HG03565 (cell line): ENCODE measurements around the gene TMEM52B.
"Not testable (repeated sequence)": the region's sequence is repeated elsewhere in the genome, so short reads cannot be mapped to it uniquely, and the experiment has no call there.

Source experiments
- ATAC-seq: cut with Tn5 transposase; IDR thresholded peaks from one replicate; pipeline ENCODE4 v1.9.1; 2021; ENCODE audit warnings: mild to moderate bottlenecking, moderate library complexity; ENCODE audit not compliant: unreplicated experiment

TMEM52B gene

DNA sequence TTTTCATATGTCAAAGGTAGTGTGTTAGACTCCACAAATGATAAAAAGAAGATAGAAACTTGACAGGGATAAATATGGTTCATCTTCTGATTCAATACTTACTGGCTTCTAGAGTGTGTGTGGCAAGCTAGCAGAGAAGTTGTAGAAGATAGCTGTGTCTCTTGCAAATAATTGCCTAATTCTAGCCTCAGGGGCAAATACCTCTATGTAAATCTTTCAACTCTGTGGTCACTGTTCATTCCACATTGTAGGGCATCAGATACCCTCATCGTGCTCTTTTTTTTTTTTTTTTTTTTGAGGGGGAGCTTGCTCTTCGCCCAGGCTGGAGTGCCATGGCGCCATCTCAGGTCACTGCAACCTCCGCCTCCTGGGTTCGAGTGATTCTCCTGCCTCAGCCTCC, 8.6 kb upstream of the TMEM52B start:
- ATAC-seq, result no peak

GRCh38 chr12:10171973-10172728, 6.7 kb upstream of the TMEM52B start, which contains the start of gene OLR1:
OLR1 (minus strand) TSS chr12:10172132; CDS start chr12:10172077, 55 bp downstream.
- ATAC-seq, result no peak

DNA sequence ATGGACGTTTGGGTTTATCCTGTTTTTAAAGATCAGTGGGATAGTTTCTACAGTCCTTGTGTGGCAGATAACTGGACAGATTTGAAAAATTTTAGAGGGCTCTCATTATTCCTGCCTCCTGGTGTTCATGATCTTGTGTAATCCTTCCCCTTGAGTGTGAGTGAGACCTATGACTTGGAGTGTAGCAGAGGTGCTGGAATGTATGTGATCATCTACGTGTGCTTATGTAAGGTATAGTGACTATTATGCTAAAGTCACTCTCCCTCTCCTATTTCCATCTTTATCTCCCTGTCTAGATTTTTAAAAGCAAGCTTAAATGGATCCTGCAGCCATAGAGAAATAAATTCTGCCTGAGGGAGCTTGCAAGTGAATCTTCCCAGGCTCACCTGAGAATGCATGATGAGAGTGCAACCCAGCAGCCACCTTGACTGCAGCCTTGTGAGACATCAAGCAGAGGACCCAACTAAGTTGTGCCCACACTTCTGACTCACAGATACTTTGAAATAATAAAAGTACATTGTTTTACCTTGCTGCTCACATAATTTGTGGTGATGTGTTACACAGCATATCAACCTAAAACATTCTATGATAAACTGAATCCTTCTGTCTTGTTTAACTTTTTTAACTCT, 3.7 kb upstream of the TMEM52B start:
- ATAC-seq, result no peak

DNA sequence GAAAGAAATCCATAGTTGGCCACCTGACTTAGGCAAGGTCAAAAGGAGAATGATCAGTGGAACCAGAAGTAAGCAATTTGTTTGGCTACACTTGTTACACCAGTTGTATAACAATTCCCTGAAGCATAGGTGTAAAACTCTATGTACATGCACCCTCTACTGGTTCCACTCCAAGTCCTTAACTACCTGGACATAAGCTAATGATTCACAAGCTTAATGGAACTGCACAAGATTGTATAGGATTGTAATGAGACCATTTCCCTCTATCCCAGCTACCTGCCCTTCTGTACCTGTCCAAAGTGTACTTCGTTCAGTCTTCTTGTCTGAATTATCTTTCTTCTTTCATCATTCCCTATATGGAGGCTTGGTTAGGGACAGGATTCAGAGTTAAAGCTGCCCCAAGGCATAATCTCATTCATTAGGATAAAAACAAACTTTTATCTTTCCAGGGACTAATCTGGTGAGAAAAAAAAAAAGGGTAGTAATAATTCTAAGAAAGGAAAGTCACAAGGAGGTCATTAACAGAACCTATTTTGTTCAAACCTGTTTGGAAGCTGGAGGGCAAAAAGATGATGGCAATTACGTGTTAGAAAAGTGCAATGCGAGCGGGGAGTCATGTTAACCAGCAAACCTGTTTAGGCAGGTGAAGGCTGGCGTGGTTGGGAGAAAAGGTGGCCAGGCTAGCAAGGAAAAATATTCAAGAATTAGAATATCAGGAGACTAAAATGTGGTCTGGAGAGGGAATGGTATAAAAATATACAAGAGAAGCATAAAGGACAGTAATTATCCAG, 2.8 kb upstream of the TMEM52B start:
- no peak for ATAC-seq

GRCh38 chr12:10179776-10180181, 947 bp downstream of the TMEM52B start:
- ATAC-seq, result no peak

GRCh38 chr12:10182354-10183049, 3.7 kb downstream of the TMEM52B start:
- no peak for ATAC-seq

DNA sequence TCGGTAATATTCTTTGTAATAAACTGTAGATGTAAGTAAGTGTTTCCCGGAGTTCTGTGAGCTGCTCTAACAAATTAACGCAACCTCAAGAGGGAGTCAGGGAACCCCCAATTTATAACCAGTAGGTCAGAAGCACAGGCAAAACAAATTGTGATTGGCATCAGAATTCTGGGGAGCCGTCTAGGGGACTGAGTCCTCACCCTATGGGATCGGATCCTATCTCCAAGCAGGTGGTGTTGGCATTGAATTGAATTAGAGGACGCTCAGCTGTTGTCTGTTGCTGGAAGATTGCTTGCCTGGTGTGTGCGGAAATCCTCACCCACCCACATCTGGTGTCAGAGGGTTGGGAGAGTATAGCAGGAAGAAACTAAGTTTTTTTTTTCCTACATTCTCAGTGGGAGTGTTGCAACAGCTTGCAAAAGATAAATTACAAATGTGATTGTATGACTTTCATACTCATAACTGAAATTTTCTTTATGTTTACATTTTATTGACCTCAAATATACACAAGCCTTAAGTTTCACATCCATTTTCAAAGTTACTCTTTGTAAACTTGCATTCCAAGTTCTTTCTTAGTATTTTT, 5.5 kb downstream of the TMEM52B start:
- ATAC-seq, result no peak

DNA sequence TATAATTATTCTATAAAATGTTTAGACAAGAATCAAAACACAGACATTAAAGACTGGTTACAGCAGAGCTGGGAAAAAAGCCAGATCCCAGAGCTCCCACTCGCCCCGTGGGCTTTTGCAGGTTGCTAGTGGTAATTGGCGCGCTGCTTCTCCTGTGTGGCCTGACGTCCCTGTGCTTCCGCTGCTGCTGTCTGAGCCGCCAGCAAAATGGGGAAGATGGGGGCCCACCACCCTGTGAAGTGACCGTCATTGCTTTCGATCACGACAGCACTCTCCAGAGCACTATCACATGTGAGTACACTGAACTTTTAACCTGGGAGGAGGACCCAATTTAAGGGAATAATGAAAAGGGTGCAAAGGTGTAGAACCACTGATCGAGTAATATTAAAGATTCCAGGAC, 7.5 kb downstream of the TMEM52B start:
- no peak for ATAC-seq

DNA sequence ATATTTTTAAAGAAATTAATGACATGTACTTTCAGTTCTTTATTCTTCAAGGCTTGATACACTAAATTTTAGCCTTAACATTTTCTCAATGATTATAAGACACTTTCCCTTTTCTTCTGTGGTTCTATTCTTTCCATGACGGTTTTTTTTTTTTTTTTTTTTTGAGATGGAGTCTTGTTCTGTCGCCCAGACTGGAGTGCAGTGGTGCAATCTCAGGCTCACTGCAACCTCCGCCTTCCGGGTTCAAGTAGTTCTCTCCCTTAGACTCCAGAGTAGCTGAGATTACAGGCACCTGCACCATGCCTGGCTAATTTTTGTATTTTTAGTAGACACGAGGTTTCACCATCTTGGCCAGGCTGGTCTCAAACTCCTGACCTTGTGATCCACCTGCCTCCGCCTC, 8.1 kb downstream of the TMEM52B start:
- not testable (repeated sequence) for ATAC-seq

DNA sequence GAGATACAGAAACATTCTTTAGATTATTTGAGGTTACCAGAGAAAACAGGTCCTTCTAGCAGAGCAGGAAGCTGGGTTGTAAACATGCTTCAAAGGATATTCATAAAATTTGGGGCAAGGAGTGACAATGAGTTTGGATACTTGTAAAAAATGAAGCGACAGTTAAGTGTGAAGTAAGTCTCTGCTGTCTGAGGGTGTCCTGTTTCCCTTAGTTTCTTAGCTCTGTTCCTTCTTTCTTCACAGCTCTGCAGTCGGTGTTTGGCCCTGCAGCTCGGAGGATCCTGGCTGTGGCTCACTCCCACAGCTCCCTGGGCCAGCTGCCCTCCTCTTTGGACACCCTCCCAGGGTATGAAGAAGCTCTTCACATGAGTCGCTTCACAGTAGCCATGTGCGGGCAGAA, 10.8 kb downstream of the TMEM52B start:
- no peak for ATAC-seq

DNA sequence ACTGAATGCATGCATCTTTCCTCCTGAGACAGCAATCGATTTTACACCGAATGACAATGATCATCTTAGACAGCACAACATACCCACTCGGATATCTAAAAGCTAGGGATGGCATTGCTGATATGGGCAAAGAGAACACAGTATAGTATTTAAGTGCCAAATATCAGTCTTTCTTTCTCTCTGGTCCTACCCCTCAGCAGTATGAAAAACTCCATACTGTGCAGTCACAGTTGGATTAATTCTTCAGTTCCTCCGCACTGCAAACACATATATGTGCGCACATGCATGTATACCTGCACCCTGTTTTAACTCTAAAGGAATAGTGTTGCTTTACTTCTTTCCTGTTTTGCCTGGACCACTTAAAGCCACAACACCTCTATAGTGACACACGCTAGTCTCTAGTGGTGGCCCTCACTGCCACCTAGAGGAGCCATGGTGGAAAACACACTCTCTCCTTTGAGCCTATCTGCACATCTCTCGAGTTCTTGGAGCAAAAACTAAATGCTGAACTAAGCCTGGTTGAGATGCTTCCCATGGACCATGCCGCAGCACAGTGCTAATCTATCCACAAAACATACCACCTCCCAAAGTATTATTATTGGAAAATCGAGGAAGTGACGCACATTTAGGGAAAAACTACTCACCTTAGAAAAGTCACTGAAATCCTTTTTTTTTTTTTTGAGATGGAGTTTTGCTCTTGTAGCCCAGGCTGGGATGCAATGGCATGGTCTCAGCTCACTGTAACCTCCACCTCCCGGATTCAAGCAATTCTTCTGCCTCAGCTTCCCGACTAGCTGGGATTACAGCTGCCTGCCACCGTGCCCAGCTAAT, 11.9 kb downstream of the TMEM52B start:
- ATAC-seq, result peak; percentile 88

GRCh38 chr12:10191865-10192264, 13.0 kb downstream of the TMEM52B start:
- no peak for ATAC-seq

DNA sequence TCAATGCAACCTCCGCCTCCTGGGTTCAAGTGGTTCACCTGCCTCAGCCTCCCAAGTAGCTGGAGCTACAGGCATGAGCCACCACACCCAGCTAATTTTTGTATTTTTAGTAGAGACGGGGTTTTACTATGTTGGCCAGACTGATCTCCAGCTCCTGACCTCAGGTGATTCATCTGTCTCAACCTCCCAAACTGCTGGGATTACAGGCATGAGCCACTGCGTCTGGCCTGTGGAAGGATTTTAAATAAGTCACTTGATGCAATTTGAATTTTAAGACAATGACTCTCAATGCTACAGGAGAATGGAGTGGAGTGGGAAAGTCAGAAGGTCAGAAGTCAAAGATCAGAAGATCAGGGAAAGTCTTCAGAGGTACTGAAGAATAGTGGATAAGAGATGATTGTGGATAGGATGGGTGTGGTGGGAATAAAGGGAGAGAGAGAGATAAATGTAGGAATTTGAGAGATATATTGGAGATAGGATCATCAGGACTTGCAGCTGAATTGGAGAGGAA, 15.4 kb downstream of the TMEM52B start:
- no peak for ATAC-seq

GRCh38 chr12:10196210-10196609, 17.4 kb downstream of the TMEM52B start:
- ATAC-seq, result peak; percentile 74

DNA sequence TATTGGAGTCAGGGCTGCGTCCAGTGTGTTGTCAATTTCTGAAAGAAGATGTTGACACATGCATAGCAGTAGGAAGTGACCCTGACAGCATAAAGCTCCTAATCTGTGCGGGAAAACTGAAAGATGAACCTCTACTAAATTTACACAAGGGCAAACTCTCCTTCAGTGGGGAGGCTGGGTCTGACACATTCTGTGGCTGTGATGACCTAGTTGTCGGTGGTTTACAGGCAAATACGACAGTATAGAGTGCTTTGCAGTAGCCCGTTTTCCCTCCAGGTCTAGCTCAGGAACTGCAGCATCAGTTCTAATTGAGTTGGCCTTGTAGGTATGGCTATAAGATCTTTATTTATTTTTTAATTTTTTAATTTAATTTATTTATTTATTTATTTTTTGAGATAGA, 19.0 kb downstream of the TMEM52B start:
- no peak for ATAC-seq

- not testable (repeated sequence) for ATAC-seq
These were observed 25.7 kb downstream of the TMEM52B start for GRCh38 chr12:10204495-10204894.

GRCh38 chr12:10205220-10205807, 26.5 kb downstream of the TMEM52B start:
- ATAC-seq, result no peak

DNA sequence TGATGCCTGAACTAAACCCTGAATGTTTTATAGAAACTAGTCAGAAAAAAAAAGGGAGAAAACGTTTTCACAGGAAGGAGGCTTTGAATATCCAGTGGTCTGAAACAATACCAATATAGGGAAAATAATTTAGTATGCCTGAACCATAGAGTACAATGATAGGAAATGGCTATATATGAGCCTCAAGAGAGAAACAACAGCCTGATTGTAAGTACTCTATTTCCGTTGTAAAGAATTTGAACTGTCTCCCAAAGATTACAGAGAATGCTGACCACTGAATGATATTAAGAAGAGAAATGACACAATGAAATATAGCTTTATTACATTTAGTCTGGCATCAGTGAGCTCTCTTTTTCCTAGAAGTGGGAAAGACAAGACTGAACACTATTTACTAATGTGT, 28.3 kb downstream of the TMEM52B start:
- ATAC-seq, result no peak

DNA sequence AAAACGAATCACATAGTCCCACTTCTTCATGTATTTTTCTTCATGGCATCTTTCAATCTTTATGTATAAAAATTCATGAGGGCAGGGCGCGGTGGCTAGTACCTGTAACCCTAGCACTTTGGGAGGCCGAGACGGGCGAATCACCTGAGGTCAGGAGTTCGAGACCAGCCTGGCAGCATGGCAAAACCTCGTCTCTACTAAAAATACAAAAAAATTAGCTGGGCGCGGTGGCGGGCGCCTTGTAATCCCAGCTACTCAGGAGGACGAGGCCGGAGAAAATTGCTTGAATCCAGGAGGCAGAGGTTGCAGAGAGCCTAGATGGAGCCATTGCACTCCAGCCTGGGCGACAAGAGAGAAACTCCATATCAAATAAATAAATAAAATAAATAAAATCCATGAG, 31.4 kb downstream of the TMEM52B start:
- ATAC-seq, result no peak
